Esophagus squamous epithelium (tissue), 4 donors: ENCODE data around the gene BCL2L1.

Source experiments
- POLR2A ChIP-seq, 4 donors: fragments of 450-650 bp; IDR thresholded peaks; one replicate each; pipeline ENCODE4 v1.6.1; 2017; ENCODE audit warnings: antibody characterized with exemption in 4 of 4, mild to moderate bottlenecking in 4 of 4, moderate library complexity in 3 of 4
- TF ChIP-seq, protein P1 (sequence below), 6 experiments: fragments of 450-650 bp in 4 of 6; fragments of 200-600 bp in 2 of 6; sonication (generic) in 2 of 6; IDR thresholded peaks; one replicate each; pipeline ENCODE4 v1.5.1; 2016 to 2019; ENCODE audit warnings: antibody characterized with exemption in 6 of 6, mild to moderate bottlenecking in 4 of 6, moderate library complexity in 4 of 6

GRCh38 chr20:31723319-31724078, 831 bp upstream of the BCL2L1 start:
- TF ChIP-seq, protein P1, sequence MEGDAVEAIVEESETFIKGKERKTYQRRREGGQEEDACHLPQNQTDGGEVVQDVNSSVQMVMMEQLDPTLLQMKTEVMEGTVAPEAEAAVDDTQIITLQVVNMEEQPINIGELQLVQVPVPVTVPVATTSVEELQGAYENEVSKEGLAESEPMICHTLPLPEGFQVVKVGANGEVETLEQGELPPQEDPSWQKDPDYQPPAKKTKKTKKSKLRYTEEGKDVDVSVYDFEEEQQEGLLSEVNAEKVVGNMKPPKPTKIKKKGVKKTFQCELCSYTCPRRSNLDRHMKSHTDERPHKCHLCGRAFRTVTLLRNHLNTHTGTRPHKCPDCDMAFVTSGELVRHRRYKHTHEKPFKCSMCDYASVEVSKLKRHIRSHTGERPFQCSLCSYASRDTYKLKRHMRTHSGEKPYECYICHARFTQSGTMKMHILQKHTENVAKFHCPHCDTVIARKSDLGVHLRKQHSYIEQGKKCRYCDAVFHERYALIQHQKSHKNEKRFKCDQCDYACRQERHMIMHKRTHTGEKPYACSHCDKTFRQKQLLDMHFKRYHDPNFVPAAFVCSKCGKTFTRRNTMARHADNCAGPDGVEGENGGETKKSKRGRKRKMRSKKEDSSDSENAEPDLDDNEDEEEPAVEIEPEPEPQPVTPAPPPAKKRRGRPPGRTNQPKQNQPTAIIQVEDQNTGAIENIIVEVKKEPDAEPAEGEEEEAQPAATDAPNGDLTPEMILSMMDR (IDR thresholded peaks at IDR 0.05): peak; percentile 96 to 99 (median 99)
- peak in 2 of 4 donors; percentile 57 to 73 for TF ChIP-seq POLR2A (IDR thresholded peaks at IDR 0.05)
